Loucy (cell line): ENCODE measurements around the gene WHAMM.
"Not testable (repeated sequence)": the region's sequence is repeated elsewhere in the genome, so short reads cannot be mapped to it uniquely, and the experiment has no call there.

ENCODE experiments used
- H2AFZ ChIP-seq: fragments of 200-600 bp; sonication (generic); 2 replicates; pipeline ENCODE4 v1.6.0; 2016; ENCODE audit warnings: antibody characterized with exemption, mild to moderate bottlenecking, low read length, moderate library complexity
- H3F3A ChIP-seq: fragments of 200-600 bp; 2 replicates; pipeline ENCODE4 v1.6.0; 2016; ENCODE audit warnings: antibody characterized with exemption, low read depth, mild to moderate bottlenecking
- H3K27me3 ChIP-seq: fragments of 200-600 bp; sonication (generic); 2 replicates; pipeline ENCODE4 v1.6.1; 2014; ENCODE audit warnings: low read length, mild to moderate bottlenecking; ENCODE audit not compliant: insufficient read depth, poor library complexity, severe bottlenecking
- H3K36me3 ChIP-seq: fragments of 200-600 bp; sonication (generic); 2 replicates; pipeline ENCODE4 v1.6.1; 2016; ENCODE audit warnings: low read length; ENCODE audit not compliant: insufficient read depth
- H3K4me1 ChIP-seq: fragments of 200-600 bp; sonication (generic); 2 replicates; pipeline ENCODE4 v1.5.1; 2014; ENCODE audit warnings: low read length, mild to moderate bottlenecking; ENCODE audit not compliant: insufficient read depth, poor library complexity, severe bottlenecking
- H3K4me2 ChIP-seq: fragments of 200-600 bp; sonication (generic); 2 replicates; pipeline ENCODE4 v1.6.0; 2014; ENCODE audit warnings: antibody characterized with exemption, low read length, low read depth, mild to moderate bottlenecking; ENCODE audit not compliant: poor library complexity, severe bottlenecking
- H3K4me3 ChIP-seq: fragments of 200-600 bp; sonication (generic); 2 replicates; pipeline ENCODE4 v1.5.1; 2014; ENCODE audit warnings: low read length, mild to moderate bottlenecking, mixed read lengths; ENCODE audit not compliant: poor library complexity, severe bottlenecking
- H3K79me2 ChIP-seq: fragments of 200-600 bp; sonication (generic); 2 replicates; pipeline ENCODE4 v1.6.1; 2014; ENCODE audit warnings: low read length; ENCODE audit not compliant: insufficient read depth
- H3K9ac ChIP-seq: fragments of 200-600 bp; sonication (generic); 2 replicates; pipeline ENCODE4 v1.6.0; 2014; ENCODE audit warnings: mild to moderate bottlenecking, low read depth, low read length, moderate library complexity; ENCODE audit not compliant: poor library complexity, severe bottlenecking
- H3K9me2 ChIP-seq: fragments of 200-600 bp; sonication (generic); replicated peaks from 2 replicates; pipeline ENCODE4 v1.6.1; 2016; ENCODE audit warnings: low read depth, low read length, mixed read lengths
- H3K9me3 ChIP-seq: fragments of 200-600 bp; sonication (generic); 2 replicates; pipeline ENCODE4 v1.6.1; 2014; ENCODE audit warnings: mild to moderate bottlenecking, antibody characterized with exemption, low read length, low read depth; ENCODE audit not compliant: insufficient read depth
- H4K20me1 ChIP-seq: fragments of 200-600 bp; sonication (generic); 2 replicates; pipeline ENCODE4 v1.6.0; 2014; ENCODE audit warnings: antibody characterized with exemption, low read length, mild to moderate bottlenecking; ENCODE audit not compliant: insufficient read depth, poor library complexity, severe bottlenecking
- CTCF ChIP-seq: fragments of 200-600 bp; sonication (generic); conservative IDR thresholded peaks from 2 replicates; pipeline ENCODE4 v1.5.1; 2014; ENCODE audit warnings: mild to moderate bottlenecking, antibody characterized with exemption, low read length
- EZH2phosphoT487 ChIP-seq: fragments of 200-600 bp; IDR thresholded peaks from 2 replicates; pipeline ENCODE4 v1.6.1; 2018; ENCODE audit warnings: antibody characterized with exemption, mild to moderate bottlenecking, moderate library complexity, borderline replicate concordance

Gene WHAMM

GRCh38 chr15:82764740-82765139 lies 44.7 kb upstream of the WHAMM start:
- Histone ChIP-seq H4K20me1 (no peaks in the 10 kb centered on the region), H3K36me3 (peaks cover 9% of the 10 kb centered on the region; the same call in 1 of the 2 replicates)
- no peak for TF ChIP-seq EZH2phosphoT487
- TF ChIP-seq CTCF: no peak

GRCh38 chr15:82766201-82766600 lies 43.2 kb upstream of the WHAMM start:
- not testable (repeated sequence) for H3K36me3 ChIP-seq, H3K27me3 ChIP-seq, H3K4me1 ChIP-seq

More at GRCh38 chr15:82764740-82765139, 44.7 kb upstream of the WHAMM start:
- Histone ChIP-seq H3K4me1 (no peaks in the 10 kb centered on the region), H3K9me2 (no peaks in the 10 kb centered on the region), H2AFZ (no peak overlapping the region), H3K4me2 (no peak overlapping the region), H3F3A (no peaks in the 10 kb centered on the region), H3K9ac (no peak overlapping the region), H3K27me3 (no peaks in the 10 kb centered on the region), H3K4me3 (no peak overlapping the region), H3K9me3 (no peaks in the 10 kb centered on the region), H3K79me2 (no peaks in the 10 kb centered on the region)

GRCh38 chr15:82767163-82767829 lies 42.1 kb upstream of the WHAMM start:
- Histone ChIP-seq H4K20me1 (no peaks in the 10 kb centered on the region), H3K4me2 (no peak overlapping the region), H3K9me3 (no peaks in the 10 kb centered on the region), H3K36me3 (peaks cover 5% of the 10 kb centered on the region; the same call in 1 of the 2 replicates), H3K9me2 (no peaks in the 10 kb centered on the region), H3K4me1 (no peaks in the 10 kb centered on the region), H3K9ac (no peak overlapping the region), H3K27me3 (no peaks in the 10 kb centered on the region), H3F3A (no peaks in the 10 kb centered on the region), H3K79me2 (no peaks in the 10 kb centered on the region), H3K4me3 (no peak overlapping the region), H2AFZ (no peak overlapping the region)
- TF ChIP-seq CTCF (no peak), EZH2phosphoT487 (no peak)

More at GRCh38 chr15:82766201-82766600, 43.2 kb upstream of the WHAMM start:
- not testable (repeated sequence) for H3K9ac ChIP-seq, H3K4me2 ChIP-seq, H3K9me2 ChIP-seq, H3K79me2 ChIP-seq, H3F3A ChIP-seq, H2AFZ ChIP-seq, H3K4me3 ChIP-seq, H4K20me1 ChIP-seq, H3K9me3 ChIP-seq
